Ovary (tissue), 9 donors: ENCODE measurements around the gene CACNA1E. TPM values are rescaled to one million over a fixed set of nuclear protein-coding genes. Genes with fewer than 3 reads are reported as not detected.

ENCODE experiments used
- DNase-seq, 5 donors: peaks; one replicate each; pipeline ENCODE4 v3.0.0-alpha.2; 2019 to 2020
- H3K27ac ChIP-seq, 2 donors: fragments of 200-600 bp; one replicate each; pipeline versions ENCODE4 v1.5.1 to v1.8.0; 2019 to 2022
- H3K27me3 ChIP-seq: fragments of 200-600 bp; one replicate; pipeline ENCODE4 v1.8.0; 2022
- H3K36me3 ChIP-seq: fragments of 200-600 bp; sonication (generic); one replicate; pipeline ENCODE4 v1.5.1; 2019
- H3K4me1 ChIP-seq: one replicate; pipeline ENCODE4 v1.8.1; 2013; ENCODE audit warnings: mild to moderate bottlenecking, moderate library complexity; ENCODE audit not compliant: insufficient read depth
- H3K4me3 ChIP-seq: fragments of 200-600 bp; sonication (generic); one replicate; pipeline ENCODE4 v1.5.1; 2017
- H3K9me3 ChIP-seq, 2 donors: fragments of 200-600 bp in 1 of 2; sonication (generic) in 1 of 2; one replicate each; pipeline versions ENCODE4 v1.5.1 to v1.8.1; 2013 to 2019; ENCODE audit warnings: mild to moderate bottlenecking in 1 of 2, moderate library complexity in 1 of 2
- EP300 ChIP-seq: sonication (generic); formaldehyde crosslinking; IDR thresholded peaks from one replicate; pipeline ENCODE4 v1.6.1; 2017; ENCODE audit warnings: antibody characterized with exemption
- POLR2A ChIP-seq: fragments of 450-650 bp; IDR thresholded peaks from one replicate; pipeline ENCODE4 v1.6.1; 2017; ENCODE audit warnings: antibody characterized with exemption, mild to moderate bottlenecking, moderate library complexity
- WGBS, 3 donors: extraction: QIAGEN DNeasy Blood & Tissue Kit in 1 of 3; methylation state at CpG; one replicate each; pipeline versions ENCODE4 v1.1.5 to v1.1.7; 2013 to 2017; 5-methylcytosine and 5-hydroxymethylcytosine counted together
- intact Hi-C, 4 donors: fragments of 100-400 bp; cut with DNase I; formaldehyde crosslinking; loops; one replicate each; pipeline versions ENCODE4 v1.11.0 to v1.15.1; 2022 to 2023
- polyA plus RNA-seq, 2 donors: library from polyadenylated mRNA; stranded (reverse); fragments of 200-250 nt in 1 of 2; fragments of 350-450 nt in 1 of 2; fragmentation: Illumina TruSeq in 1 of 2; extraction: RNeasy Lipid Tissue Mini Kit (QIAGEN cat#74804) in 1 of 2; gene quantifications; one replicate each; pipeline ENCODE4 v1.2.3, GENCODE V29; 2013 to 2014
- total RNA-seq, 7 donors: library from RNA; depleted of rRNA in 2 of 7; stranded (reverse); fragments of >200 nt in 2 of 7; fragmentation: NEBNext Ultra II Directional in 3 of 7; extraction: Animal tissue kit (Norgen Biotek cat#: 25700) in 3 of 7; gene quantifications; one replicate each; pipeline versions ENCODE4 v1.1.0 to v1.2.4, GENCODE V29; 2016 to 2023
- TF ChIP-seq, protein P1 (sequence below), 3 donors: fragments of 450-650 bp in 2 of 3; fragments of 200-600 bp in 1 of 3; IDR thresholded peaks; one replicate each; pipeline versions ENCODE4 v1.5.1 to v1.8.0; 2016 to 2022; ENCODE audit warnings: antibody characterized with exemption in 3 of 3, mild to moderate bottlenecking in 1 of 3
- donor health status: DM: no; HTN: no; CAD: no; lungs with moderate emphysema.
- donor health status: DM: no; HTN: no; CAD: no.
- donor health status: Bipolar disorder and iron deficiency.
- donor health status: DM: yes; HTN: yes; CAD: no.
- donor health status: DM: no; HTN: no; CAD: no.
- donor health status: DM: yes; HTN: yes; CAD: no.

Gene CACNA1E
- total and polyA plus RNA-seq, 9 donors, result 0.01 to 0.34 (median 0.10) TPM; not detected in 3

DNA sequence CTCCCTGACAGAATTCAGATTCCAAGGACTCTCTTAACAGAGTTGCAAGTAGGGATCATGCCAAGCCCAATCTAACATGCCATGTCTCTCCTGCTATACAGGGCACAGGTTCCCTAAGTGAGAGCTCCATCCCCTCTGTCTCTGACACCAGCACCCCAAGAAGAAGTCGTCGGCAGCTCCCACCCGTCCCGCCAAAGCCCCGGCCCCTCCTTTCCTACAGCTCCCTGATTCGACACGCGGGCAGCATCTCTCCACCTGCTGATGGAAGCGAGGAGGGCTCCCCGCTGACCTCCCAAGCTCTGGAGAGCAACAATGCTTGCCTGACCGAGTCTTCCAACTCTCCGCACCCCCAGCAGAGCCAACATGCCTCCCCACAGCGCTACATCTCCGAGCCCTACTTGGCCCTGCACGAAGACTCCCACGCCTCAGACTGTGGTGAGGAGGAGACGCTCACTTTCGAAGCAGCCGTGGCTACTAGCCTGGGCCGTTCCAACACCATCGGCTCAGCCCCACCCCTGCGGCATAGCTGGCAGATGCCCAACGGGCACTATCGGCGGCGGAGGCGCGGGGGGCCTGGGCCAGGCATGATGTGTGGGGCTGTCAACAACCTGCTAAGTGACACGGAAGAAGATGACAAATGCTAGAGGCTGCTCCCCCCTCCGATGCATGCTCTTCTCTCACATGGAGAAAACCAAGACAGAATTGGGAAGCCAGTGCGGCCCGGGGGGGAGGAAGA lies 315.0 kb downstream of the CACNA1E start:
- Histone ChIP-seq H3K36me3 (no peaks in the 10 kb centered on the region), H3K27me3 (no peaks in the 10 kb centered on the region), H3K4me3 (no peak overlapping the region), H3K27ac (no peak overlapping the region), H3K4me1 (no peaks in the 10 kb centered on the region), H3K9me3 (no peaks in the 10 kb centered on the region)
- 84 to 87% (median 87%) methylated on average over 32 of the region's 32 CpGs for WGBS, 3 donors
- DNase-seq, result no peak
- TF ChIP-seq POLR2A (no peak), EP300 (no peak)
- TF ChIP-seq, protein P1, sequence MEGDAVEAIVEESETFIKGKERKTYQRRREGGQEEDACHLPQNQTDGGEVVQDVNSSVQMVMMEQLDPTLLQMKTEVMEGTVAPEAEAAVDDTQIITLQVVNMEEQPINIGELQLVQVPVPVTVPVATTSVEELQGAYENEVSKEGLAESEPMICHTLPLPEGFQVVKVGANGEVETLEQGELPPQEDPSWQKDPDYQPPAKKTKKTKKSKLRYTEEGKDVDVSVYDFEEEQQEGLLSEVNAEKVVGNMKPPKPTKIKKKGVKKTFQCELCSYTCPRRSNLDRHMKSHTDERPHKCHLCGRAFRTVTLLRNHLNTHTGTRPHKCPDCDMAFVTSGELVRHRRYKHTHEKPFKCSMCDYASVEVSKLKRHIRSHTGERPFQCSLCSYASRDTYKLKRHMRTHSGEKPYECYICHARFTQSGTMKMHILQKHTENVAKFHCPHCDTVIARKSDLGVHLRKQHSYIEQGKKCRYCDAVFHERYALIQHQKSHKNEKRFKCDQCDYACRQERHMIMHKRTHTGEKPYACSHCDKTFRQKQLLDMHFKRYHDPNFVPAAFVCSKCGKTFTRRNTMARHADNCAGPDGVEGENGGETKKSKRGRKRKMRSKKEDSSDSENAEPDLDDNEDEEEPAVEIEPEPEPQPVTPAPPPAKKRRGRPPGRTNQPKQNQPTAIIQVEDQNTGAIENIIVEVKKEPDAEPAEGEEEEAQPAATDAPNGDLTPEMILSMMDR (IDR thresholded peaks at IDR 0.05), result no peak
- intact Hi-C loops, result no loop called here

DNA sequence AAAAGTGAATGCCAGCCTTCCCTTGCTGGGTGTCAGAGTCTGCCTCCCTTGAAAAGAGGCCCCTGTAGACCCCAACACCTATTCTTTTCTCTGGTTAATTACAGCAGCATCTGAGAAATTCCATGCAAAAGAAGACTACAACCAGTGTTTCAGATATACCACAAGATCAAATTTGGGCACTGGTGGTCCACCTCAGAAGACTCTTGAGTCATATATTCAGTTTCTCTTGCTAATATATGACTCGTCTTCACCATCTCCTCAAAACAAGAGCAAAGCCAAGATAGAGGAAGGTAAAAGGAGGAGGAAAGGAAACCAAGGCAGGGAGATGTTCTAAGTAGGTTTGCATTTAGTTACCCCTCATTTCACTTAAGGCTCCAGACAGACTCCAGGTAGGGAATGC lies 318.3 kb downstream of the CACNA1E start:
- H3K27me3 ChIP-seq, result no peaks in the 10 kb centered on the region
- no peak overlapping the region for H3K4me3 ChIP-seq
- H3K27ac ChIP-seq, result no peak overlapping the region
- H3K9me3 ChIP-seq, result no peaks in the 10 kb centered on the region
- H3K4me1 ChIP-seq, result no peaks in the 10 kb centered on the region
- TF ChIP-seq POLR2A, result no peak
- TF ChIP-seq, protein P1 (IDR thresholded peaks at IDR 0.05), result no peak
- TF ChIP-seq EP300, result no peak
- WGBS, 3 donors, result 24 to 39% (median 29%) methylated on average over 1 of the region's 1 CpG
- no peaks in the 10 kb centered on the region for H3K36me3 ChIP-seq
- intact Hi-C loops, result no loop called here
- no peak for DNase-seq

DNA sequence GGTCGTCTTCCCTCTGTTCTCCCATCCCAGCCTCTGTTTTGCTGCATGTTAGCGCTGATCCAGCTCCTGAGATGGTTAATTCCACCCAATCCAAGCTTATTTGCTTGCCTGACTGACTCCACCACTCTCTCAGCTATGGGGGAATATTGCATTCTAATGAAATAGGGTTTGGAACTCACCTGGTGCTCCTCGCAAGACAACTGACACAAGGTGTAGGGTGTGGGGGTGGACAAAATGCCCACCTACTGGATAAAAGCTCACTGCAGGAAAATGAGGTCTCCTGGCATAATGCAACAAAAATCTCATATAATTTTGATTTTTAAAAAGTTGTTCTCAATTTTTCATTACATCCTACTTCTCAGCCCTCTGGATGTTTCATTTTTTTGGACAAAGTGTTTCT lies 319.1 kb downstream of the CACNA1E start:
- H3K4me1 ChIP-seq, result no peaks in the 10 kb centered on the region
- no peak for TF ChIP-seq EP300
- no peak for TF ChIP-seq POLR2A
- TF ChIP-seq, protein P1 (IDR thresholded peaks at IDR 0.05), result no peak
- no peak for DNase-seq
- H3K27ac ChIP-seq, result no peak overlapping the region
- H3K9me3 ChIP-seq, result no peaks in the 10 kb centered on the region
- no peak overlapping the region for H3K4me3 ChIP-seq
- 80 to 84% (median 82%) methylated on average over 3 of the region's 3 CpGs for WGBS, 3 donors
- H3K27me3 ChIP-seq, result no peaks in the 10 kb centered on the region
- intact Hi-C loops, result no loop called here
- H3K36me3 ChIP-seq, result no peaks in the 10 kb centered on the region

DNA sequence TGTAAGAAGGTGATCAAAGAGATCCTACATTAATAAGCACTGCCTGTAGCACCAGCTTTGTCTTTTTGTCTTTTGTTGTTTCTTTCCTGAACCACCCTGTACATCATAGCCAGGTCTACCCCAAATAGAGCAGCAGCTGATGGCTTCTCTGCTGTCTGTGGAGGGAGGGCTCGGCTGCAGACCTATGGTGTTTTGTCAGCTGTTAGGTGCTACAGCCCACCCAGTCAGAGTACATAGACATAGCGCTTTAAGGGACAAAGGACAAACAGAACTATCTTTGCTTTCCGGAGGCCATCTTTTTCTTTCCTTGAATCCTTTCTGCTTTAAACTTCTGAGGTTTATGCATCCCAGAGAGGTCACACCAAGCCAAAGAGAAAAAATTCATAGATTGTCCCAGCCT lies 320.1 kb downstream of the CACNA1E start:
- Histone ChIP-seq H3K27me3 (no peaks in the 10 kb centered on the region), H3K27ac (no peak overlapping the region), H3K9me3 (no peaks in the 10 kb centered on the region), H3K36me3 (no peaks in the 10 kb centered on the region), H3K4me3 (no peak overlapping the region), H3K4me1 (no peaks in the 10 kb centered on the region)
- no peak for TF ChIP-seq POLR2A
- intact Hi-C loops, result no loop called here
- DNase-seq, result no peak
- WGBS, 3 donors, result 79 to 81% (median 80%) methylated on average over 3 of the region's 3 CpGs

DNA sequence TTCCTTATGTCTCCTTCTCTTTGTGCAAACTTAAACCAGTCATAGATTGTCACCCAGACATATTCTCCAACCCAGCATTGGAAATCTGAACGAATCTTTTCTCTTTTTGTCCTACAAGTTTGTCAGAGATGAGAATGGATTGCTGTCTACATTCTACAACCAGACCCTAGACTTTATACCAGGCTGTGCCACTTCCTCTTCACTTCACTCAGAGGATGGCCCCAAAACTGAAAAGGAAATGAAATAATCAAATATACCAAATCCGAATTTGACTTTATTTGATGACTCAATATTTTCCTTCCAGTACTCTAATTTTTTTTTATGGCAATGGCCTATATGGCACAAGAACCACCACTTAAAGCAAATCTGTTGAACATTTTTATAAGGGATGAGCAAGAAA lies 321.7 kb downstream of the CACNA1E start:
- Histone ChIP-seq H3K4me3 (no peak overlapping the region), H3K9me3 (no peaks in the 10 kb centered on the region), H3K4me1 (no peaks in the 10 kb centered on the region), H3K27ac (no peak overlapping the region), H3K27me3 (no peaks in the 10 kb centered on the region), H3K36me3 (no peaks in the 10 kb centered on the region)
- no peak for DNase-seq
- no peak for TF ChIP-seq POLR2A
- TF ChIP-seq, protein P1 (IDR thresholded peaks at IDR 0.05), result no peak
- no peak for TF ChIP-seq EP300
- intact Hi-C loops, result no loop called here
- 69 to 75% (median 74%) methylated on average over 2 of the region's 2 CpGs for WGBS, 3 donors
